HepG2 (cell line): ENCODE measurements around the gene AGAP1.

Experiments used
- CHD2 ChIP-seq: IDR thresholded peaks from 2 replicates; pipeline ENCODE4 v1.6.1; 2011; ENCODE audit warnings: low read depth, low read length, improper control_type of control experiment
- NFIC ChIP-seq: IDR thresholded peaks from 2 replicates; pipeline ENCODE4 v1.6.1; 2012; ENCODE audit warnings: mild to moderate bottlenecking, low read length, inconsistent platforms

GRCh38 chr2:235844561-235844960 is 350.7 kb downstream of the AGAP1 start:
- no peak for TF ChIP-seq CHD2
- TF ChIP-seq NFIC = no peak
